ENCODE results near the gene KCNJ15. TPM values are rescaled to one million over a fixed set of nuclear protein-coding genes. Genes with fewer than 3 reads are reported as not detected.

KCNJ15 gene
- total RNA-seq, 4 donors from 2014 or later = 0.31 to 1.1 (median 0.81) TPM; not detected in 1

- TF ChIP-seq POLR2AphosphoS5 (IDR thresholded peaks at IDR 0.05) = no peak
- no peak for TF ChIP-seq POLR2A (IDR thresholded peaks at IDR 0.05)
- no peak for TF ChIP-seq EP300 (IDR thresholded peaks at IDR 0.05)
- TF ChIP-seq CTCF (IDR thresholded peaks at IDR 0.05) = no peak
- Histone ChIP-seq H3K9me3 (no peaks in the 10 kb centered on the region), H3K4me3 (no peak overlapping the region), H3K4me1 (no peaks in the 10 kb centered on the region), H3K27ac (no peak overlapping the region), H3K36me3 (no peaks in the 10 kb centered on the region), H3K27me3 (peaks cover 56% of the 10 kb centered on the region)
- ATAC-seq = peak; percentile 82
- WGBS, 2 donors (ENCODE audit: low coverage in 1 of 2) = 58 to 79% methylated on average over 9 of the region's 9 CpGs
These were observed 51.8 kb downstream of the KCNJ15 start for GRCh38 chr21:38308532-38309119.

- ATAC-seq = no peak
- Histone ChIP-seq H3K4me3 (no peak overlapping the region), H3K36me3 (no peaks in the 10 kb centered on the region), H3K4me1 (no peaks in the 10 kb centered on the region), H3K9me3 (no peaks in the 10 kb centered on the region), H3K27me3 (peaks cover 67% of the 10 kb centered on the region), H3K27ac (no peak overlapping the region)
- WGBS, 2 donors (ENCODE audit: low coverage in 1 of 2) = 80 to 81% methylated on average over 8 to 9 of the region's 9 CpGs
- no peak for TF ChIP-seq POLR2AphosphoS5 (IDR thresholded peaks at IDR 0.05)
- no peak for TF ChIP-seq EP300 (IDR thresholded peaks at IDR 0.05)
- TF ChIP-seq CTCF (IDR thresholded peaks at IDR 0.05) = no peak
- no peak for TF ChIP-seq POLR2A (IDR thresholded peaks at IDR 0.05)
These were observed 54.1 kb downstream of the KCNJ15 start for GRCh38 chr21:38310646-38311485.

- no peak overlapping the region for H3K4me3 ChIP-seq
- 88 to 90% methylated on average over 5 to 6 of the region's 6 CpGs for WGBS, 2 donors (ENCODE audit: low coverage in 1 of 2)
- no peaks in the 10 kb centered on the region for H3K36me3 ChIP-seq
- no peak overlapping the region for H3K27ac ChIP-seq
- no peak for ATAC-seq
- TF ChIP-seq POLR2A (IDR thresholded peaks at IDR 0.05) (no peak), EP300 (IDR thresholded peaks at IDR 0.05) (no peak), CTCF (IDR thresholded peaks at IDR 0.05) (no peak), POLR2AphosphoS5 (IDR thresholded peaks at IDR 0.05) (no peak)
- peaks cover 64% of the 10 kb centered on the region for H3K27me3 ChIP-seq
- no peaks in the 10 kb centered on the region for H3K9me3 ChIP-seq
- H3K4me1 ChIP-seq = no peaks in the 10 kb centered on the region
These were observed 55.0 kb downstream of the KCNJ15 start for GRCh38 chr21:38311765-38312164.

GRCh38 chr21:38312822-38313221 lies 56.0 kb downstream of the KCNJ15 start:
- WGBS, 2 donors (ENCODE audit: low coverage in 1 of 2) = 80 to 91% methylated on average over 1 of the region's 1 CpG
- Histone ChIP-seq H3K4me3 (no peak overlapping the region), H3K36me3 (no peaks in the 10 kb centered on the region), H3K27ac (no peak overlapping the region), H3K9me3 (no peaks in the 10 kb centered on the region), H3K27me3 (peaks cover 54% of the 10 kb centered on the region), H3K4me1 (no peaks in the 10 kb centered on the region)
- no peak for ATAC-seq
- TF ChIP-seq POLR2A (IDR thresholded peaks at IDR 0.05) (no peak), EP300 (IDR thresholded peaks at IDR 0.05) (no peak), CTCF (IDR thresholded peaks at IDR 0.05) (no peak), POLR2AphosphoS5 (IDR thresholded peaks at IDR 0.05) (no peak)

- Histone ChIP-seq H3K4me1 (no peaks in the 10 kb centered on the region), H3K27me3 (peaks cover 39% of the 10 kb centered on the region), H3K4me3 (no peak overlapping the region), H3K27ac (no peak overlapping the region), H3K36me3 (no peaks in the 10 kb centered on the region), H3K9me3 (no peaks in the 10 kb centered on the region)
- TF ChIP-seq CTCF (IDR thresholded peaks at IDR 0.05) (no peak), EP300 (IDR thresholded peaks at IDR 0.05) (no peak), POLR2AphosphoS5 (IDR thresholded peaks at IDR 0.05) (no peak), POLR2A (IDR thresholded peaks at IDR 0.05) (no peak)
- 54 to 100% methylated on average over 1 to 2 of the region's 3 CpGs for WGBS, 2 donors (ENCODE audit: low coverage in 1 of 2)
- ATAC-seq = no peak
These were observed 57.8 kb downstream of the KCNJ15 start for GRCh38 chr21:38314558-38314957.
